ENCODE results near the gene ZNF689.
"Not testable (repeated sequence)": the region's sequence is repeated elsewhere in the genome, so short reads cannot be mapped to it uniquely, and the experiment has no call there.

ZNF689 gene

DNA sequence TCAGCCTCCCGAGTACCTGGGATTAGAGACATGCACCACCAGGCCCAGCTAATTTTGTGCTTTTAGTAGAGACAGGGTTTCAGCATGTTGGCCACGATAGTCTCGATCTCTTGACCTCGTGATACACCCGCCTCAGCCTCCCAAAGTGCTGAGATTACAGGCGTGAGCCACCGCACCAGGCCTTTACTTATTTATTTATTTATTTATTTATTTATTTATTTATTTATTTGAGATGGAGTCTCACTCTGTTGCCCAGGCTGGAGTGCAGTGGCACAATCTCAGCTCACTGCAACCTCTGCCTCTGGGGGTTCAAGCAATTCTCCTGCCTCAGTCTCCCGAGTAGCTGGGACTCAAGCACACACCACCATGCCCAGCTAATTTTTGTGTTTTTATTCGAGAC lies 19.3 kb downstream of the ZNF689 start:
- DNase-seq: not testable (repeated sequence)

DNA sequence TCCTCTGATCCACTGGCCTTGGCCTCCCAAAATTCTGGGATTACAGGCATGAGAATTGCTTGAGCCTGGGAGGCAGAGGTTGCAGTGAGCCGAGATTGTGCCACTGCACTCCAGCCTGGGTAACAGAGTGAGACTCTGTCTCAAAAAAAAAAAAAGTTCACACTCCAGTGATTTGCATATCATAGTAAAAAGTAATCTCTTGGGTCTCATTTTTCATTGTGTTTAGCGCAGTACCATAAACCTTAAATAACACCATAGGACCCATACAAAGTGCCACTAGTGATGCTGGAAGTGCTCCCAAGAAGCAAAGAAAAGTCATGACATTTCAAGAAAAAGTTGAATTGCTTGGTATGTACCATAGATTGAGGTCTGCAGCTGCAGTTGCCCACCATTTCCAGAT lies 20.6 kb downstream of the ZNF689 start:
- DNase-seq: not testable (repeated sequence)

DNA sequence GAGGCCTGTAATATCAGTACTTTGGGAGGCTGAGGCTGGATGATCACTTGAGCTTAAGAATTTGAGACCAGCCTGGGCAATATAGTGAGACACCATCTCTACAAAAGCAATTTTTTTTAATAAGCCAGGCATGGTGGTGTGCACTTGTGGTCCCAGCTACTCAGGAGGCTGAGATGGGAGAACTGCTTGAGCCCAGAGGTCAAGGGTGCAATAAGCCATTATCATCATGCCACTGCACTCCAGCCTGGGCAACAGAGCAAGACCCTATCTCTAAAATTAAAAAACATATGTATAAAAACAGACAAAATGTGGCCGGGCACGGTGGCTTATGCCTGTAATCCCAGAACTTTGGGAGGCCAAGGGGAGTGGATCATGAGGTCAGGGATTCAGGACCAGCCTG lies 21.5 kb downstream of the ZNF689 start:
- no peak for DNase-seq

DNA sequence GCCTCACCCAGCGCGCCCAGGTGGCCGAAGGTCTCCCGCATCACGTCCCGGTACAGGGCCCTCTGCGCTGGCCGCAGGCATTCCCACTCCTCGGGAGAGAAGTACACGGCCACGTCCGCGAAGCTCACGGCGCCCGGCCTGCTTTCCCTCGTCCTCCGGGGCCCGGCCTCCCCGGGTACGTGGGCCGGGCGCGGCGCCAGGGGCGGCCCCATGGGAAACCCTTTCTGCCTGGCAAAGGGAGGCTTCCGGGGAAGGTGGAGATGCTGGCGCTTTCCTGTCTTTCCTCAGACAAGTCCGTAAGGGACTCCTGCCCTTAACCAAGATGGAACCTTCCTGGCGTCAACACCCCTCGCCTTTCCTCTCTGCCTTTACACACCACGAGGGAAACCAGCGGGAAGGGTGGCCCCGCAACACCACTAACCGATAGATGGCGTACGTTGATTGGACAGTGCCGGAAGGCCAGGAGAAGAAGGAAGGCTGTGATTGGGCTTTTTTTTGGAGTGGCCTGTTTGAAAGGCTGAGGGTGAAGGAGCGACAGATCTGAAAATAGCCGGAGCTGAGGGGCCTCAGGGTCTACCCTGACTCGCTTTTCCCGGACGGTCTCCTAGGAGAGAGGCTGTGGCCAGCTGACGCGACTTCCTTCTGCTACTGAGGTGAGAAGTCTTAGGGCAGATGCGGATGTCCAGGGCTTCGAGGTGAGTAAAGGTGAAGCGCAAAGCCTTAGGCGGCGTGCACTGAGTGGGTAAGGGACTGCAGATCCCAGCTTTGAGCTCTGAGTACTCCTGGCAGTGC lies 24.6 kb downstream of the ZNF689 start, which contains the start of gene ZNF785:
TSS of gene ZNF785 (minus strand) at position 298 of the 792 bp plus-strand sequence. CDS start at position 212, 86 bp downstream.
- peak; percentile 91 for DNase-seq

DNA sequence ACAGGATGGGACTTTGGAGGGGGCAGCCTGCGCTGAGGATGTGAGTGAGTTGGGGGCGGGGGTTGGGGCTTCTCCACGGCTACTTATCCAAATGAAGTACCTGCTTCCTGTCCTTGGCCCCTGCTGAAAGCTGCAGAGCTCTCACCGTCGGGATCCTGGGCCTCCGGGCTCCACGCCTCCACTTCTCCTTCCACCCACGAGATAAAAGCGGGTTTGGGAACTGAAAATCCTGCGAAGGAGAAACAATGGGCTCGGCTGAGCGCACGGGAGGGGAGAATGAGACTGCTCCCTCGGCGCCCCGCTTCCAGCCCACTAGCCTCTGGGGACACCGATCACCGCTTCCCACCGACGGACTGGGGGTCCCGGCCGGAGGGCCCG lies 25.2 kb downstream of the ZNF689 start:
- no peak for DNase-seq

DNA sequence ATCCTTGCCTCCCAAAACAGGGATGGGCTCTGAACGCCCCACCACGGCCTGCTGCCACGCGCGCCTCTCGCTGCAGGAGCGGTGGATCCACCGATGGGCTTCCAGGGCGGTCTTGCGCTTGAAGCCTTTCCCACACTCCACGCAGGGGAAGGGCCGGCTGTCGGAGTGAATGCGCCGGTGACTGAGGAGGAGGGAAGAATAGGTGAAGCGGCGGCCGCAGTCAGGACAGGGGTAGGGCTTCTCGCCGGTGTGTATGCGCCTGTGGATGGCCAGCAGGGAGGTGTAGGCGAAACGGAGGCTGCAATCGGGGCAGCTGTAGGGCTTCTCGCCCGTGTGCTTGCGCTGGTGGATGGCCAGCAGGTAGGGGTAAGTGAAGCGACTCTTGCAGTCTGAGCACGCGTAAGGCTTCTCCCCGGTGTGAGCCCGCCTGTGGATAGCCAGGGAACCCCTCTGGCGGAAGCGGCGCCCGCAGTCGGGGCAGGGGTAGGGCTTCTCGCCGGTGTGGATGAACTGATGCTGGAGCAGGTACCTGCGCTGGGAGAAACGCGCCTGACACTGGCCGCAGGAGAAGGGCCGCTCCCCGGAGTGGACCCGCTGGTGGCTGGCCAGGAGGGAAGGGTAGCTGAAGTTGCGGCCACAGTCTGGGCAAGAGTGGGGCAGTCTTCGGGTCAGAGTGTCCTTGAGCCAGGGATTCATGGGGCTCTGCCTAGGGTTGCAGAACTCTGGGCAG lies 27.4 kb downstream of the ZNF689 start:
- DNase-seq: no peak

DNA sequence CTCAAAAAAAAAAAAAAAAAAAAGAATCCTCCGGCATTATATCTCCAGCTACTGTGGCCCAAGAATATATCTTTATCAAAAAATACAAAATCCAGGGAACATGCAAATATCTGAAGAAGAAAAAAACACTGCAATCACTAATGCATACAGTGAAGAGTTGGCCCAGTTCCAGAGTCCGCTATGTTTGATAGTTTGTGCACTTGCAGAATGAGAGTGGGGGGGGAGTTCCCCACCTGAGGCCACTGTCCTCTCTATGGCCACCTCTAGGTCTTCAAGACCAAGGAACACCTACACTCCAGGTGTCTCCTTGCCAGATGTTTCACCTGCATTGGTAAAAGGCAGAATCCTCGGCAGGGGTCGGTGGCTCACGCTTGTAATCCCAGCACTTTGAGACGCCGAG lies 28.7 kb downstream of the ZNF689 start:
- DNase-seq: no peak

DNA sequence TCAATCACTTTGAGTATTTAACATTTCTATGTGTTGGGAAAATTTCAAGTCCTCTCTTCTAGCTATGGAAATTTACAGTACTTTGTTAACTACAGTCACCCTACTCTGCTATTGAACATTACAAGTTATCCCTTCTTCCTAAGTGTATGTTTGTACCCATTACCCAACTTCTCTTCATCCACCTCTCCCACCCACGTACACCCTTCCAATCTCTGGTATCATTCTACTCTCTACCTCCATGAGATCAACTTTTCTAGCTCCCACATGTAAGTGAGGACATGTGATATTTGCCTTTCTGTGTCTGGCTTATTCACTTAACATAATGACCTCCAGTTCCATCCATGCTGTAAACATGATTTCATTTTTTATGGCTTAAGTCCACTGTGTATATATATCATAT lies 35.5 kb downstream of the ZNF689 start:
- DNase-seq: no peak

DNA sequence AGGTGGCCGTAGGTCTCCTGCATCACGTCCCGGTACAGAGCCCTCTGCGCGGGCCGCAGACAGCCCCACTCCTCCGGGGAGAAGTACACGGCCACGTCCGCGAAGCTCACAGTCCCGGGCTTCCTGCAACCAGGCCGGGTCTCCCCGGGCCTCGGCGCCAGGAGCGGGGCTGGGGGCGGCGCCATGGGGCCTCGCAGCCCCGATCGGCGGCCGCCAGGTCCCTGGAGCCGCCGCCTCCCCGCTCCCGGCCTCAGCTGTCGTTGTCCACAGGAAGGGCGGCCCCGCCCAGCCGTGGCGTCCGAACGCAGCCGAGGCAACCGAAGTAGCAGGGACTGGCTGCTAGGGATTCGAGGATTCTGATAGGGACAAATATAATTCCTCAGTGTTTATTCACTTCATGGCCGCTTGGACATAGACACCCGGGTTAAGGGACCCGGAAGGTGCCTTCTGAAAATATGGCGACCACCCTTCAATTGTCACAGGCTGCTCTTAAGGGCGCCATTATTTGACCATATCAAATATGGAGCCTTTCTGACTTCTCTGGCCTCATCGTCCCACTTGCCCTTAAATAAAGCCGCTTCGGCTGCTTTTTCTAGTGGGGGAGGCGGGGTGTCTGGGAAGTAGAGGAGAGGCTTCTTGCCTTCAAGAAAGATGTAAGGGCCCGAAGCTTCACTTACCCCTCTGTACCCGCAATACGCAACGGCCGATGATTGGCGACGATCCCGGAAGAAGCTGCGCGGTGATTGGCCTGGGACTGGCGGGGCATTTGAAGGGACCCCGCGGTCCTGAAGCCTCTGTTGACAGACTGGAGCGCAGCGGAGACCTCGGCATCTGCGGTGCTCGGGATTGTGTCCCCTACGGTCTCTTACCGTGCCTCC lies 38.5 kb downstream of the ZNF689 start, which contains the start of gene ZNF688:
TSS of gene ZNF688 (minus strand) at position 270 of the 878 bp plus-strand sequence. CDS start at position 185, 85 bp downstream.
- peak; percentile 93 for DNase-seq

DNA sequence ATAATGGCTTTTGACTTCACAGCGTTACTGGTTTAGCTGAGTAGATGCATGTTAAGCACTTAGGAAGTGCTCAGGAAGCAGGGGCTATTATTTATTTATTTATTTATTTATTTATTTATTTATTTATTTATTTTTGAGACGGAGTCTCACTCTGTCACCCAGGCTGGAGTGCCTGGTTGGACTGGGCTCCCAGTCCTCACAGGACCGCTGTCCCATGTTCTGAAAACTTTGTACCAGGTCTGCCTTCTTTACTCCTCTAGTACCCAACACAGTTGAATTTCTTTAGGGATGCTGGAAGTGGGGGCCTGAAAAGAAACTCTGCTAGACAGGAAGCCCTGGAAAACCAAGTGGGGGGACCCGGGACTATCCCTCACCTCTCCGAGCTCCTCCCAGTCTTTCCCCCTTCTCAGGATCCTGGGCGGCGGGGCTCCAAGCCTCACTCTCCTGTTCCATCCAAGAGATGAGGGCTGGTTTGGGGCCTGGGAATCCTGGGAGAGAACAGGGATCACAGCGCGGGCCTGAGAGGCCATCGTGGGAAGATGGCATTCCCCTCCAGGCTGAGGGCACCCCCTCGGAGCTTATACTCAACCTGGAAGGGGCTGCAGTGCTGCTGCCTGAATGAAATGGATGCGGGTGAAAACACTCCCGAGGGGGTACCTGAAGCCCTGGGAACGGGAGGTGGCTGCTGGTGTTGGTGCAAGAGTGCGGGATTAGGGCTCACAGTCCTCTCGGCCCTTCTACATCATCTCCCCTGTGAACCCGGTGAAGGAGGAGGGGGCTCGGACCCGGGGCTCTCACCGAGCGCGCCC lies 39.3 kb downstream of the ZNF689 start:
- no peak for DNase-seq

DNA sequence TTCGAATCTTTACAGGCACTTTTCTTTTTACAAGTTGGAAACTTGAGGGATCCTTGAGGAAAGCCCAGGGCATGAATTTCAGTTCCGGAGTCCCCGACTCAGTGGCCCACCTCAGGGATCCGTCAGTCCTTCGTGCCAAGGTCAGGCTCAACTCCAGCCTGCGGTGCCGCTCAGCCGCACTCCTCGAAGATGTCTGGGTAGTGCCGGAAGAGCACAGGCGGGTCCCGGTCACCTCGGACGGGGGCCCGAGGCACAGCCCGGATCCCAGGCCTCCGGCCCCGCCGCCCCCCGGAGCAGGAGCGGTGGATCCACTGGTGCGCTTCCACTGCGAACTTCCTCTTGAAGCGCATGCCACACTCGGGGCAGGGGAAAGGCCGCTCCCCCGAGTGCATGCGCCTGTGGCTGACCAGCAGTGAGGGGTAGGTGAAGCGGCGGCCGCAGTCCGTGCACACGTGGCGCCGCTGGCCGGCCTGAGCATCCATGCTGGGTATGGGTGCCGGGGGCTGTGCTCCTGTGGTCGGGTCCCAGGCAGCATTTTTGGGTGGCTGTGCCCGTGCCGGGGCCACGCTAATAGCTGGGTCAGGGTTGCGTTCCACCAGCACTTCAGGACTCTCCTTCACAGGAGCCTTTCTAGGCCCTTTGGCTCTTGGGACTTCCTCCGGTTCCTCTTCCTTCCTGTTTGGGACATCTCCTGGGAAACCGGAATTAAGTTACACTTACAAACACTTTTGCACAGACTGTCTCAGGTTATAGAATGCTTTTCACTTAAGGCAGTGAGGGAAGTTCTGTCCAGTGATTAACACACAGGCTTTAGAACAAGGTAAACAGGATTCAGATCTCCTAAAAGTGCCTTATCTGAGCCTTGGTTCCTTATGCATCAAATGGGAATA lies 40.2 kb downstream of the ZNF689 start:
- DNase-seq: no peak

DNA sequence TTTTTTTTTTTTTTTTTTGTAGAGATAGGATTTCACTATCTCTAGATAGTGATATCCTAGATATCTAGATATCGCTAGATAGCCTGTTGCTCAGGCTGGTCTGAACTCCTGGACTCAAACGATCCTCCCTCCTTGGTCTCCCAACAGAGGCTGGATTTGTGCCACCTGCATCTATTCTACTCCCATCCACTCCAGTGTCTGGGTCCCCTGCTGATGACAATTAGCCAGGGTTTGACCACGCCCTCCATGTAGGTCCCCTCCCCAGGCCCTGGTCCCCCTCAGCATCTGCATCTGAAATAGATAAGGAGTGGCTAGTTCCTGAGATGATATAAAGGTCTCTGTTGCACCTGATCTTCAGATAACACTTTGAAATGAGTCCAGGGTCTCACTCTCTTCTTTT lies 40.9 kb downstream of the ZNF689 start:
- DNase-seq: no peak

DNA sequence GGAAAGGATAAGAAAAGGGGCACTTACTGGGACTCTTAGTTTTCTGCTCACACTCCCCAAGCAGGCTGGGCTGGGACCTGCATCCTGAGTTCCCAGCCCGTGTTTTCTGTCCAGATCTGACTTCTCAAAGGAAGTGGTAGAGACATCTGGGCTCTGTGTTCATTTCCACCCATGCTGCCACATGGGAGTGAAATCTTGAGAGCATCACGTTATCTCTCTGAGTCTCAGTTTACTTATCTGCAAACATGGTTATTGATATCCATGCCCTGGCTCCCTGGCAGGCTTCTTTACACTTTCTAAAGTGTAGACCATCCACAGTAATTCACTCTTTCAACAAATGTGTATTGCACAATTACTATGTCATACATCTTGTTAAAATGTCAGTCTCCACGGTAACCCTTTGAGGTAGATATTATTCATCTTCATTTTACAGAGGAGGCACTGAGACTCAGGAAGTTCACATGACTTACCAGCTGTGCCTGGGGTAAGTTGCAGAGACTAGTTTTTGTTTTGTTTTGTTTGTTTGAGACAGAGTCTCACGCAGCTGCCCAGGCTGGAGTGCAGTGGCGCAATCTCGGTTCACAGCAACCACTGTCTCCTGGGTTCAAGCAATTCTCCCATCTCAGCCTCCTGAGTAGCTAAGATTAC lies 42.1 kb downstream of the ZNF689 start:
- peak; percentile 39 for DNase-seq

DNA sequence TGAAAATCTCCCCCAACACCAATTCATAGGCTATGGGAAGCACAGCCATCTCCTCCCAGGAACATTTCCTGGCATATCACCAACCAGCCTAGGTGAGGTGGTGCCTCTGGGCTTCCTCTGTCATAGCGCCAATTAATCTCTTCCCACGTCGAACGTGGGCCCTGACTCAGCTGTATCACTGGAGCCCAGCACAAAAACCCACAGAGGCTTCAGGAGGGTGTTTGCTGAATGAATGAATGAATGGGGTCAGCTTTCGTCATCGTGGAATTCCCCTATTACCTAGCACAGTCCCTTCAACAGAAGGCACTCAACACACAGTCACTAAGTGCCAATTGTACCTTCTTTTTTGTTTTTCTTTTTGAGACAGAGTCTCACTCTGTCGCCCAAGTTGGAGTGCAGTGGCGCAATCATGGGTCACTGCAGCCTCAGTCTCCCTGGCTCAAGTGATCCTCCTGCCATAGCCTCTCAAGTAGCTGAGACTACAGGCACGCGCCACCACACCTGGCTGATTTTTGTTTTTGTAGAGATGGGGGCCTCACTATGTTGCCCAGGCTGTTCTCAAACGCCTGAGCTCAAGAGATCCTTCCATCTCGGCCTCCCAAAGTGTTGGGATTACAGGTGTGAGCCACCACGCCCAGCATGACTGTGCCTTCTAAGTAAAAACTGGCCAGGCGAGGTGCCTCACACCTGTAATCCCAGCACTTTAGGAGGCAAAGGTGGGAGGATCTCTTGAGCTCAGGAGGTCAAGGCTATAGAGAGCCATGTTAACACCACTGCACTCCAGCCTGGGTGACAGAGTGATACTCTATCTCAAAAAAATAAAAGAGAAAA lies 42.8 kb downstream of the ZNF689 start:
- peak; percentile 67 for DNase-seq

DNA sequence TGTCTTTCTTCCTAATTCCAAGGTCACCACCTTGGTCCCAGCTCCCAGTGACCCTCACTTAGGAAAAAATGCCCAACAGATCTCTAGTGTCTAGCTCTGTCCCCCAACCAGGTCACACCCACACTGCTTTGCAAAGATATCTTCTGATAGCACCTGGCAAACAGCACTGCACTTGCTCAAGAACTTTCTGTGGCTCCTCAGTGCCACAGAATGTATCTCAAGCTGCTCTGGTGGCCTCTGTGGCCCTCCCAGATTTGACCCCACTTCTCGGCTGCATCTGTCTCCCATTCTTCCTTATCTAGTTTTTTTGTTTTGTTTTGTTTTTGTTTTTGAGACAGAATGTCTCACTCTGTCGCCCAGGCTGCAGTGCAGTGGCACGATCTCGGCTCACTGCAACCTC lies 43.7 kb downstream of the ZNF689 start:
- DNase-seq: no peak

DNA sequence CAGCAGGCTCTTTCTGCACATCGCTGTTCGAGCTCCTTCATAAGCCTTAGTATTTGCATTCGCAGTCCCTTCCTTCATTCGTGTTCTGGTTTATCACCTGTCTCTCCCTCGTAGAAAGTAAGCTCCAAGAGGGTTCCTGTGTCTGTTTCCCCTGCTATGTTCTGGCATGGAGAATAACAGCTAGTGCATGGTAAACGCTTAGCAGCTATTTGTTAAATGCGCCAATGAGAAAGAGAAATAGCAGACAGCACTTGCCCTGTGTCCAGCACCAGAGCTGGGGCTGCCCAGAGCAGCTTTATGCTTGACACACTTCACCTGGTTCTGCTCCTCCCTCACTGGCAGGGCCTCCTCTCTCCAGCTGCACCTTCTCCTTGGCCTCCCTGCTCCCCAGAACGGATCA lies 44.2 kb downstream of the ZNF689 start:
- DNase-seq: no peak

DNA sequence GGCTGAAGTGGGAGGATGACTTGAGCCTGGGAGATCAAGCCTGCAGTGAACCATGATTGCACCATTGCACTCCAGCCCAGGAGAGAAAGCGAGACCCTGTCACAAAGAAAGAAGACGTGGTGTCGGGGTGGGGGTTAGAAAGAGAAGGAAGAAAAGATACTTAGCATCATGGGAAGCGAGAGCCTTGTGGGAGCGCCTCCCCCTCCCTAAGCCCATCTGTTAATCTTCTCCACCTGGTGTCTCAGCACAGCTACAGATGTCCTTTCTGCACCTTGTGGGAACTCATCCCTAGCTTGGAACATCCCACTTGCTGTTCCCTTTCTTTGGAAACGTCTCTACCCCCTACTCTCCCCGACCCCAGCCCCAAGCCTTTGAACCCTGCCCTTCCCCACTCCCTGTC lies 44.7 kb downstream of the ZNF689 start:
- no peak for DNase-seq

DNA sequence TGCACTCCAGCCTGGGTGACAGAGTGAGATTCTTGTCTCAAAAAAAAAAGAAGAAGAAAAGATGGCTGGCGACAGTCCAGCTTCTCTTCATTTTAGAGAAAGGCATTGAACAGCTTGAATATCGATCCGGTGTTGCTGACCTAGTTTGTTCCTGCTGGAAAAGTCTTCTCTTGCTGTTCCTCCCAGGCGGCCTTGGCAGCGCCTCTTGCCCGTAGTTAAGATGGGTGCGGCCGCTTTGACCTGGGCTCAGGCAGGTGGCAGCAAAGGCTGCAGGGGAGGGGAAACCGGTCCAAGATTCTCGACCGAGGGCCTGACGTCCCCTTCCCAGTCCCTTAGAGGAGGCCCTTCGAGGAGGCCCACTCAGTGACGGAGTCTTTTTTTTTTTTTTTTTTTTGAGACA lies 48.2 kb downstream of the ZNF689 start:
- no peak for DNase-seq

DNA sequence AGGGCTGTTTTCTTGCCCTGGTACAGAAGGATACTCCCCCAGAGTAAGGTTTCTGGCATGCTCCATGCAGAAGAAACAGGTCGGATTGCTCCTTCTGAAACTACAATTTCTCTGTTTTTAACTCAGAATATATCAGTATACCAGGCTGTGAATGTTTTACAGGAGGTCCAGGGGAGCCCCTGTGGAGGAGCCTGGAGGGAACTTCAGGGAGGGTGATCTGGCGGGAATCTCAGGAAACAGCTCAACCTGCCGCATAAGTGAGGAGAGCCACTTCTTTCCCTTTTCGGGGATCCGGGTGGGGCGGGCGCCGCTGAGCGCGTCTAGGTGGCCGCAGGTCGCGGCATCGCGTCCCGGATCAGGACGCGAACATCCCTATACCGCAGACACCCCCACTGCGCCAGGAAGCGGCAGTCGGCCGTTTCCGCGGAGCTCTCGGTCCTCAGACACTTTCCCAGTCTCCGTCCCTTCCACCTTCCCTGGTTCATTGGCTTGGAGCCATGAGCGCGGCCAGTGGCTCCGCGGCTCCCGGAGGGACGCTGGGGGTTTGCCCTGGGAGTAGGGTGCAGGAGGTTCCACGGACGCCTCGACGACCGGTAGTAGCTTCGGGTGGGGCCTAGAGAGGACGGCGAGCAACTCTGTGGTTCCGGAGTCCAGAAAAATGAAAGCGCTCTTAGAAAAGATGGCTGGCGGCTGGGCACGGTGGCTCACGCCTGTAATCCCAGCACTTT lies 48.9 kb downstream of the ZNF689 start:
- no peak for DNase-seq

All from activated naive CD4-positive, alpha-beta T cell treated with anti-CD3 and anti-CD28 coated beads, Interleukin-2, amount 50 U/mL, for 16 hours (primary cell).